Activated B cell treated with CpG ODN at 0.5 μM for 24 hours (primary cell): ENCODE results near the gene MAPK12. TPM values are rescaled to one million over a fixed set of nuclear protein-coding genes. Genes with fewer than 3 reads are reported as not detected.

ENCODE experiments used
- ATAC-seq: fragments of 200-7000 bp; cut with Tn5 transposase; one replicate; pipeline ENCODE4 v1.10.0; 2021; ENCODE audit warnings: low read depth, mild to moderate bottlenecking, moderate library complexity
- CTCF ChIA-PET: fragments of 350-600 bp; sonication (Branson Sonifier 250); formaldehyde crosslinking; loops from one replicate; lab custom pipeline; 2021; ENCODE audit warnings: antibody characterized with exemption; lab: Charles Lee
- POLR2A ChIA-PET: fragments of 350-600 bp; sonication (Branson Sonifier 250); formaldehyde crosslinking; loops from one replicate; lab custom pipeline; 2021; ENCODE audit warnings: antibody characterized with exemption; lab: Charles Lee
- DNase-seq: peaks from one replicate; pipeline ENCODE4 v3.0.0; 2022
- H3K27ac Mint-ChIP-seq: one replicate; pipeline ENCODE4 v1.8.0; 2020; ENCODE audit warnings: mixed read lengths
- H3K27me3 Mint-ChIP-seq: one replicate; pipeline ENCODE4 v1.8.0; 2021; ENCODE audit warnings: mixed read lengths
- H3K36me3 Mint-ChIP-seq: one replicate; pipeline ENCODE4 v1.8.0; 2021; ENCODE audit warnings: low read depth, mixed read lengths
- H3K4me1 Mint-ChIP-seq: one replicate; pipeline ENCODE4 v1.8.0; 2021; ENCODE audit warnings: mixed read lengths
- H3K4me3 Mint-ChIP-seq: one replicate; pipeline ENCODE4 v1.8.0; 2020; ENCODE audit warnings: mild to moderate bottlenecking, mixed read lengths
- H3K9me3 Mint-ChIP-seq: one replicate; pipeline ENCODE4 v1.8.0; 2020; ENCODE audit warnings: mixed read lengths
- intact Hi-C: fragments of 100-400 bp; cut with micrococcal nuclease; formaldehyde crosslinking; loops from one replicate; pipeline ENCODE4 v1.15.1; 2024
- total RNA-seq: library from RNA; stranded (reverse); gene quantifications from 2 replicates; pipeline ENCODE4 v1.2.3, GENCODE V29; 2022
- TF ChIP-seq, protein P1 (sequence below): fragments of 200-600 bp; IDR thresholded peaks from one replicate; pipeline ENCODE4 v1.8.0; 2022; ENCODE audit warnings: antibody characterized with exemption, mild to moderate bottlenecking

MAPK12 gene
- total RNA-seq, 1 donor from 2014 or later: 4.4 TPM

DNA sequence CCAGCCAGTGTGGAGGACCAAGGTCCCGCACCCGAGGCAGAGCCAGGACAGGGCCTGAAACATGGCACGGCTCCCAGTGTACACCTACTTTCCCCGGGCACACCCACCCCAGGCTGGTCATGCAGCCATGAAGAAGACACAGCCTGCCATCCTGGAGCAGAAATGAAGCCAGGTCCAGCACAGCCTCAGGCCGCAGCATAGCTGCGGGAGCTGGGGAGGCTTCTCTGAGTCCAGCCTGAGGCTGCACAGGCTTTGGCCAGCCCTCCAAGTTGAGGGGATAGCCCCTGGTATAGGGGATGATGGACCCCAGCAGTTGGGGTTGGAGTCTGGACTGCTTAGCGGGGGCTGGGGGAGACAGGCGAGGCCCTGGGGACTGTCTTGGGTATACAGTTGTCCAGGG is 7.5 kb downstream of the MAPK12 start:
- Mint-ChIP-seq H3K36me3 (peaks cover 1% of the 10 kb centered on the region), H3K27me3 (peaks cover under 1% of the 10 kb centered on the region), H3K9me3 (no peaks in the 10 kb centered on the region), H3K4me1 (peaks cover 12% of the 10 kb centered on the region), H3K4me3 (no peak overlapping the region), H3K27ac (no peak overlapping the region)
- DNase-seq (no peak), ATAC-seq (no peak)
- ChIA-PET CTCF (no interaction called here), POLR2A (no interaction called here)
- intact Hi-C loops: no loop called here
- TF ChIP-seq, protein P1, sequence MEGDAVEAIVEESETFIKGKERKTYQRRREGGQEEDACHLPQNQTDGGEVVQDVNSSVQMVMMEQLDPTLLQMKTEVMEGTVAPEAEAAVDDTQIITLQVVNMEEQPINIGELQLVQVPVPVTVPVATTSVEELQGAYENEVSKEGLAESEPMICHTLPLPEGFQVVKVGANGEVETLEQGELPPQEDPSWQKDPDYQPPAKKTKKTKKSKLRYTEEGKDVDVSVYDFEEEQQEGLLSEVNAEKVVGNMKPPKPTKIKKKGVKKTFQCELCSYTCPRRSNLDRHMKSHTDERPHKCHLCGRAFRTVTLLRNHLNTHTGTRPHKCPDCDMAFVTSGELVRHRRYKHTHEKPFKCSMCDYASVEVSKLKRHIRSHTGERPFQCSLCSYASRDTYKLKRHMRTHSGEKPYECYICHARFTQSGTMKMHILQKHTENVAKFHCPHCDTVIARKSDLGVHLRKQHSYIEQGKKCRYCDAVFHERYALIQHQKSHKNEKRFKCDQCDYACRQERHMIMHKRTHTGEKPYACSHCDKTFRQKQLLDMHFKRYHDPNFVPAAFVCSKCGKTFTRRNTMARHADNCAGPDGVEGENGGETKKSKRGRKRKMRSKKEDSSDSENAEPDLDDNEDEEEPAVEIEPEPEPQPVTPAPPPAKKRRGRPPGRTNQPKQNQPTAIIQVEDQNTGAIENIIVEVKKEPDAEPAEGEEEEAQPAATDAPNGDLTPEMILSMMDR: no peak

DNA sequence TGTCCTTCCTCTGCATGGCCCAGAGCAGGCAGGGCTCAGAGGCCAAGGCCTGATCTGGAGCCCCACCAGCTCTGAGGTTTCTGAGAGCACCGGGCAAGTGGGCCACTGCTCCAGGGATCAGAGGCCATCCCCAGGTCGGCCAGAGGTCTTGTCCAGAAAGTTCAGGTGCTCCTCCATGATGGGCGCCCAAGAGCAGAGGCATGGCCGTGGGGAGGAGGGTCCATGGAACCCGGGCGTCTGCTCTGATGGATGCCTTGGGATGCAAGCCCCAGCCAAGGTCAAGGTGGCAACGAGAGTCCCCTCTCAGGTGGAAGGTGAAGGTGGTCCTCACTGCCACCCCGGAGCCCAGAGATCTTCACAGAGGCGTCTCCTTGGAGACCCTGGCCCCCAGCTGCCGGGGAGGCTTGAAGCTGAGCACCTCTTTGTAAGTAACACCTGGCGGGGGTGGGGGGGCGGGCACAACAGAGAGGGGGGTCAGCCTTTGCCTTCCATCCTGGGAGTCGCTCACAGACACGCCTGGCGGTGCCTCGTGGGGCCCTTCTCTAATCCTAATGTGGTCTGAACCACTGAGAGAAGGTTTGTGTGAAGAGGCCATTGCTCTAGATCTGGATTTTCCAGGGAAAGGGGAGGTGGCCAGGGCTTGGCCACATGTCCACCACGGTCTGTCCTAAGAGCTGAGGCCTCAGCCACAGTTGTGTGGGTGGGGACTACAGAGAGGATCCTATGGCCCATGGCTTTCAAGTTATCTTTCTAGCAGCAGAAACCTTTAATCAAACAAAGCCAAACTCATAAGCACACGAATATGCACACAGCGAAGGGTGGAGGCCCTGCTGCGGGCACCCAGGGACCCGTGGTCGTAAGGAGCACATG is 8.2 kb downstream of the MAPK12 start:
- peaks cover 12% of the 10 kb centered on the region for H3K4me1 Mint-ChIP-seq
- no peaks in the 10 kb centered on the region for H3K27me3 Mint-ChIP-seq
- no peak for DNase-seq
- H3K9me3 Mint-ChIP-seq: no peaks in the 10 kb centered on the region
- TF ChIP-seq, protein P1: no peak
- no peak overlapping the region for H3K27ac Mint-ChIP-seq
- no peak overlapping the region for H3K4me3 Mint-ChIP-seq
- POLR2A ChIA-PET: interaction anchor here (0.9 to 1.6 kb wide), 2 partner anchors 89 to 272 kb away, joined by 3 read pairs; partner anchors contain the start of gene SCO2
- CTCF ChIA-PET: interaction anchor here (0.8 to 4.0 kb wide), 12 partner anchors 10 to 310 kb away, joined by 3 to 39 read pairs (median 4); partner anchors contain the start of genes DENND6B, SCO2 and SYCE3
- H3K36me3 Mint-ChIP-seq: peaks cover 1% of the 10 kb centered on the region
- ATAC-seq: no peak
- intact Hi-C loops: no loop called here

DNA sequence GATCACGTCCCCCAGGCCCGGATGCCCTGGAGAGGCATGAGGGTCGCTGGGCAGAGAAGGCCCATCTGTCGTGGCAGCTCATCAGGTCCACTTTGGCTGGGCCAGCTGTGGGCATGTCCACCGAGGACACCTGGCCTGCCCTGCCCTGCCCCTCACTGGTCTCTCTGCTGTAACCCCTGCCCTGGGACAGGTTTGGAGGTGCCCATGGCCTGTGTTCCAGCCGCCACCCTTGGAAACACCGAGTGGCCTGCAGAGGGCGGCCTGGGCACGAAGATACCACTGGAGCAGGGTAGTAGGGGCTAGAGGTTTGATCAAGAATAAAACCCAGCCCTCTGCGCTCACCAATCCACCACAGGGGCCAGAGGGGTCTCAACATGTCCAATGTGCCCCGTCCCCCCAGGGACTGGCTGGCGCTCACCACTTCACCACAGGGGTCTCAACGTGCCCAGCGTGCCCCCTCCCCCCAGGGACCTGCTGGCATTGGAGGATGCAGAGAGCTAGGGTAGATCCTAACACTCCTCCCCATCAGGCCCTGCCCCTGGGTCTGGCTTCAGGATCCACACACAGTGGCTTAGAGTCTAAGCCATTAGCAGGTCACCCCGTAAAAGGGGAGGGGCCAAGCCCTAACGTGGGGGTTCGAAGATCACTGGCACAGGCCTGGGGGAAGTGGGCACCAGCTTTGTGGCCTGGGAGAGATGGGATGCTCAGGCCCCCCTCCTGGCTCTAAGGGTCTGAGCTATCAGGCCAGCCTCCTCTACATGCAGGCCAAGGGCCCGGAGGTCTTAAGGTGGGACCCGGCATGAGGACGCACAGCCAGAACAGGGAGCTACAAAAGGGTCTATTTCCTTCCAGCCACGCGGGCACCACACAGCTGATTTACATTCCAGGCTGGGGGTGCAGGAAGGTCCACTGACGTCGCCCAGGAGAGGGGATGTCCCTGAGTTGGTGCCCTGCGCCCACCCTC is 9.1 kb downstream of the MAPK12 start:
- TF ChIP-seq, protein P1: no peak
- Mint-ChIP-seq H3K27ac (peak overlapping the region; percentile 4), H3K27me3 (no peaks in the 10 kb centered on the region), H3K4me1 (peaks cover 19% of the 10 kb centered on the region), H3K4me3 (peak overlapping the region; percentile 69), H3K36me3 (peaks cover 9% of the 10 kb centered on the region), H3K9me3 (no peaks in the 10 kb centered on the region)
- ChIA-PET POLR2A (interaction anchor here (0.6 to 3.0 kb wide), 11 partner anchors 15 to 368 kb away, joined by 3 to 17 read pairs (median 5); partner anchors contain the start of gene SCO2), CTCF (interaction anchor here (0.8 to 4.0 kb wide), 16 partner anchors 11 to 369 kb away, joined by 3 to 39 read pairs (median 5); partner anchors contain the start of genes DENND6B, SCO2 and SYCE3)
- DNase-seq: peak; percentile 66
- ATAC-seq: peak; percentile 69
- intact Hi-C loops: loop anchor here (1.0 kb wide), 8 partner anchors 9 to 439 kb away; partner anchors contain the start of genes DENND6B, MAPK11, MAPK12 and SCO2

DNA sequence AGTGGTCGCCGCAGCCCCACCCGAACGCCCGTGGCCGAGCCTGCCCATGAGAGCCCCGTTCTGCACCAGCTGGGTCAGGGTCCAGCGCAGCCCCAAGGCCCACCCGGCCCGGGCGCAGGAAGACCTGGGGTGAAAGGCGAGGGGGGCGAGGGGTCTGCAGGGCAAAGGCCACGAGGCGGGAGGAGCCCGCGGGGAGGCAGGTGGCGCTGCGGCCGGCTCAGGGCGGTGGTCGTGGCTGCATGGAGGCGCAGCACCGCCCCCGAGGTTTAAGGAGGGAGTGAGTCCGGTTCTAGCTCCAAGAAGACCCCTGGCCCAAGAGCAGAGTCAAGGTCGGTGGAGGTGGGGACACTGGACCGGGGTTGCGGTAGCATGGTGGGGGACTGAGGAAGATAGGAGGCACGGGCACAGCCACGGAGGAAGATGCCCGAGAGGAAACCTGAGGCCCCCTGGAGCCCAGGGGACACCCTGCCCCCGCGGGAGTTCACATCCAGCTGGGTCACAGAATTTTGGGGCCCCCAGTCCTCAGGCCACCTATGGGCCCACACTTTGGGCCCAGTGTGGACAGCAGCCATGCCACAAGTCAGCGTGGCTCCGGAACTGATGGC is 9.9 kb downstream of the MAPK12 start:
- Mint-ChIP-seq H3K4me1 (peaks cover 23% of the 10 kb centered on the region), H3K9me3 (no peaks in the 10 kb centered on the region), H3K27me3 (no peaks in the 10 kb centered on the region), H3K27ac (no peak overlapping the region), H3K36me3 (peaks cover 12% of the 10 kb centered on the region), H3K4me3 (peak overlapping the region; percentile 69)
- TF ChIP-seq, protein P1: no peak
- intact Hi-C loops: loop anchor here (1.0 kb wide), 8 partner anchors 10 to 440 kb away; partner anchors contain the start of genes DENND6B, MAPK11, MAPK12 and SCO2
- ATAC-seq (peak; percentile 11), DNase-seq (peak; percentile 47)
- ChIA-PET CTCF (interaction anchor here (0.7 to 4.0 kb wide), 10 partner anchors 10 to 370 kb away, joined by 3 to 39 read pairs (median 9); partner anchors contain the start of genes DENND6B and SCO2), POLR2A (interaction anchor here (0.5 to 3.0 kb wide), 23 partner anchors 8 to 369 kb away, joined by 3 to 17 read pairs (median 5); partner anchors contain the start of genes LMF2, MAPK12, NCAPH2 and SCO2)
